Ureter (tissue), 1 donor: ENCODE measurements around the gene SLC25A44. TPM values are rescaled to one million over a fixed set of nuclear protein-coding genes. Genes with fewer than 3 reads are reported as not detected.

ENCODE experiments used
- DNase-seq: peaks from one replicate; pipeline ENCODE4 v3.0.0-alpha.2; 2020; ENCODE audit warnings: low spot score
- total RNA-seq: library from RNA; stranded (reverse); gene quantifications from one replicate; pipeline ENCODE4 v1.2.4, GENCODE V29; 2023
- donor health status: DM: yes; HTN: yes; CAD: no.

Gene SLC25A44
- total RNA-seq, result 24.7 TPM

GRCh38 chr1:156193488-156194299 is at the start of gene SLC25A44:
TSS of gene SLC25A44 (plus strand) at chr1:156194104. CDS start at chr1:156199848, 5,744 bp downstream.
- DNase-seq, result peak; percentile 98

- DNase-seq, result no peak
These were observed 49.2 kb upstream of the SLC25A44 start for GRCh38 chr1:156144742-156145141.

GRCh38 chr1:156145650-156146019 is 48.3 kb upstream of the SLC25A44 start:
- DNase-seq, result no peak

- DNase-seq, result peak; percentile 73
These were observed 47.7 kb upstream of the SLC25A44 start for GRCh38 chr1:156146020-156146768.

GRCh38 chr1:156146769-156147405 is 47.0 kb upstream of the SLC25A44 start:
- DNase-seq, result no peak

GRCh38 chr1:156148216-156148615 is 45.7 kb upstream of the SLC25A44 start:
- no peak for DNase-seq

- no peak for DNase-seq
These were observed 44.3 kb upstream of the SLC25A44 start for GRCh38 chr1:156149374-156150332.

GRCh38 chr1:156150333-156151011 is 43.4 kb upstream of the SLC25A44 start:
- no peak for DNase-seq

- DNase-seq, result no peak
These were observed 42.7 kb upstream of the SLC25A44 start for GRCh38 chr1:156151093-156151688.

- DNase-seq, result no peak
These were observed 41.3 kb upstream of the SLC25A44 start for GRCh38 chr1:156152628-156153027.

GRCh38 chr1:156153362-156153761 is 40.5 kb upstream of the SLC25A44 start, which contains the start of gene SEMA4A:
TSS of gene SEMA4A (plus strand) at chr1:156153585. CDS start at chr1:156154579, 994 bp downstream.
- DNase-seq, result peak; percentile 87

- no peak for DNase-seq
These were observed 39.6 kb upstream of the SLC25A44 start for GRCh38 chr1:156154317-156154749.

GRCh38 chr1:156155756-156156510 is 38.0 kb upstream of the SLC25A44 start:
- DNase-seq, result no peak

- no peak for DNase-seq
These were observed 36.4 kb upstream of the SLC25A44 start for GRCh38 chr1:156157506-156157905.

GRCh38 chr1:156157966-156158365 is 35.9 kb upstream of the SLC25A44 start:
- no peak for DNase-seq

- no peak for DNase-seq
These were observed 33.7 kb upstream of the SLC25A44 start for GRCh38 chr1:156160000-156160742.

GRCh38 chr1:156160743-156161171 is 33.1 kb upstream of the SLC25A44 start:
- DNase-seq, result peak; percentile 79

- no peak for DNase-seq
These were observed 31.4 kb upstream of the SLC25A44 start for GRCh38 chr1:156162430-156163037.
